HG03469 (cell line): ENCODE results near the gene CHML.

Experiments used
- ATAC-seq: cut with Tn5 transposase; IDR thresholded peaks from one replicate; pipeline ENCODE4 v1.9.1; 2021; ENCODE audit warnings: mild to moderate bottlenecking, moderate library complexity, moderate number of reproducible peaks; ENCODE audit not compliant: unreplicated experiment

Gene CHML

GRCh38 chr1:241624935-241625334 lies 15.2 kb downstream of the CHML start:
- no peak for ATAC-seq

- ATAC-seq: no peak
Observed at GRCh38 chr1:241622669-241623068, 17.5 kb downstream of the CHML start.

- no peak for ATAC-seq
Observed at GRCh38 chr1:241617426-241617825, 22.7 kb downstream of the CHML start.

GRCh38 chr1:241615043-241615974 lies 24.9 kb downstream of the CHML start:
- no peak for ATAC-seq

- no peak for ATAC-seq
Observed at GRCh38 chr1:241614572-241614971, 25.6 kb downstream of the CHML start.

- ATAC-seq: no peak
Observed at GRCh38 chr1:241614144-241614543, 26.0 kb downstream of the CHML start.

GRCh38 chr1:241612533-241613477 lies 27.4 kb downstream of the CHML start:
- ATAC-seq: no peak

GRCh38 chr1:241611736-241612135 lies 28.4 kb downstream of the CHML start:
- ATAC-seq: no peak

- ATAC-seq: peak; percentile 95
Observed at GRCh38 chr1:241611063-241611462, 29.1 kb downstream of the CHML start.

- ATAC-seq: no peak
Observed at GRCh38 chr1:241610056-241610815, 29.9 kb downstream of the CHML start.

- ATAC-seq: no peak
Observed at GRCh38 chr1:241608379-241609033, 31.7 kb downstream of the CHML start.

- no peak for ATAC-seq
Observed at GRCh38 chr1:241607497-241607896, 32.7 kb downstream of the CHML start.

GRCh38 chr1:241606544-241606943 lies 33.6 kb downstream of the CHML start:
- no peak for ATAC-seq

GRCh38 chr1:241605146-241605805 lies 34.9 kb downstream of the CHML start:
- ATAC-seq: no peak

GRCh38 chr1:241603731-241604245 lies 36.4 kb downstream of the CHML start:
- no peak for ATAC-seq

- ATAC-seq: peak; percentile 90
Observed at GRCh38 chr1:241600496-241600901, 39.7 kb downstream of the CHML start.

- ATAC-seq: peak; percentile 30
Observed at GRCh38 chr1:241598249-241598648, 41.9 kb downstream of the CHML start.

GRCh38 chr1:241596633-241597032 lies 43.5 kb downstream of the CHML start:
- no peak for ATAC-seq

- no peak for ATAC-seq
Observed at GRCh38 chr1:241593186-241593585, 47.0 kb downstream of the CHML start.
